H1 (cell line): ENCODE measurements around the gene DDX31. TPM values are rescaled to one million over a fixed set of nuclear protein-coding genes. Genes with fewer than 3 reads are reported as not detected.

Source experiments
- CTCF ChIA-PET: fragments of 300-600 bp; sonication (Branson Sonifier 250); formaldehyde crosslinking; loops from one replicate; lab custom pipeline; 2021; ENCODE audit not compliant: partially characterized antibody; lab: Charles Lee
- POLR2A ChIA-PET: fragments of 300-600 bp; sonication (Branson Sonifier 250); formaldehyde crosslinking; loops from one replicate; lab custom pipeline; 2021; ENCODE audit warnings: inconsistent platforms; ENCODE audit not compliant: partially characterized antibody; lab: Charles Lee
- DNase-seq, 2 experiments: peaks; one replicate each; pipeline versions ENCODE4 v3.0.0 to v3.0.0-alpha.2; 2010 to 2022; ENCODE audit warnings: low spot score in 2 of 2, low read depth in 1 of 2, mixed read lengths in 1 of 2
- FAIRE-seq: peaks from 2 replicates; lab custom pipeline; 2011; peaks lifted over from hg19 to GRCh38; lab: Jason Lieb, UNC
- H2AFZ ChIP-seq: 2 replicates; pipeline ENCODE4 v1.8.1; 2012; ENCODE audit warnings: low read length, inconsistent platforms
- H2AK5ac ChIP-seq: 2 replicates; pipeline ENCODE4 v1.6.1; 2013; ENCODE audit warnings: low read depth, low read length
- H2BK120ac ChIP-seq: replicated peaks from 2 replicates; pipeline ENCODE3; 2013; ENCODE audit warnings: low read depth, low read length, inconsistent platforms
- H2BK12ac ChIP-seq: 2 replicates; pipeline ENCODE4 v1.6.1; 2013; ENCODE audit warnings: low read depth, low read length
- H2BK15ac ChIP-seq: 2 replicates; pipeline ENCODE4 v1.6.1; 2013; ENCODE audit warnings: low read length
- H2BK20ac ChIP-seq: 2 replicates; pipeline ENCODE4 v1.6.1; 2013; ENCODE audit warnings: low read length
- H2BK5ac ChIP-seq: 2 replicates; pipeline ENCODE4 v1.6.1; 2013; ENCODE audit warnings: low read depth, low read length
- H3K14ac ChIP-seq: 2 replicates; pipeline ENCODE4 v1.6.1; 2013; ENCODE audit warnings: inconsistent platforms; ENCODE audit not compliant: insufficient read length
- H3K18ac ChIP-seq: 2 replicates; pipeline ENCODE4 v1.6.1; 2013; ENCODE audit warnings: low read length; ENCODE audit errors: extremely low read depth
- H3K23ac ChIP-seq: 2 replicates; pipeline ENCODE4 v1.6.1; 2013; ENCODE audit warnings: inconsistent platforms; ENCODE audit not compliant: insufficient read length
- H3K23me2 ChIP-seq: 2 replicates; pipeline ENCODE4 v1.6.1; 2013; ENCODE audit warnings: low read depth, low read length
- H3K27ac ChIP-seq: 2 replicates; pipeline ENCODE4 v1.6.1; 2011; ENCODE audit warnings: low read depth, low read length, inconsistent platforms
- H3K27me3 ChIP-seq, 4 experiments: replicated peaks in 1 of 4; 1 replicate in 1 of 4; 2 replicates in 3 of 4; pipeline versions ENCODE4 v1.6.1 to v1.8.1; 2011 to 2013; ENCODE audit warnings: low read length in 3 of 4, mild to moderate bottlenecking in 3 of 4, inconsistent platforms in 2 of 4, mixed read lengths in 2 of 4, moderate library complexity in 1 of 4; ENCODE audit not compliant: control insufficient read depth in 3 of 4, insufficient read depth in 3 of 4; ENCODE audit errors: extremely low read depth in 1 of 4
- H3K36me3 ChIP-seq, 4 experiments: 2 replicates each; pipeline versions ENCODE4 v1.6.1 to v1.8.1; 2011 to 2013; ENCODE audit warnings: mild to moderate bottlenecking in 4 of 4, low read length in 3 of 4, moderate library complexity in 2 of 4, control low read depth in 1 of 4, inconsistent platforms in 1 of 4; ENCODE audit not compliant: insufficient read depth in 4 of 4, control insufficient read depth in 2 of 4
- H3K4ac ChIP-seq: replicated peaks from 2 replicates; pipeline ENCODE3; 2013; ENCODE audit warnings: low read length, low read depth, mixed read lengths, inconsistent platforms; ENCODE audit not compliant: insufficient read length
- H3K4me1 ChIP-seq, 4 experiments: replicated peaks in 1 of 4; 1 replicate in 1 of 4; 2 replicates in 3 of 4; pipeline versions ENCODE4 v1.6.1 to v1.8.1; 2011 to 2013; ENCODE audit warnings: low read length in 3 of 4, inconsistent platforms in 2 of 4, mixed read lengths in 1 of 4; ENCODE audit not compliant: insufficient read depth in 4 of 4, control insufficient read depth in 3 of 4
- H3K4me2 ChIP-seq, 2 experiments: 2 replicates each; pipeline versions ENCODE4 v1.6.1 to v1.8.1; 2011 to 2013; ENCODE audit warnings: low read depth in 2 of 2, low read length in 2 of 2, control low read depth in 1 of 2, inconsistent platforms in 1 of 2, mild to moderate bottlenecking in 1 of 2; ENCODE audit not compliant: insufficient read depth in 1 of 2
- H3K4me3 ChIP-seq, 4 experiments: fragments of 200-600, 300-600 bp in 1 of 4; sonication (generic), shearing (Covaris generic), sonication (Bioruptor Twin) in 1 of 4; 2 replicates each; pipeline versions ENCODE4 v1.5.1 to v1.8.1; 2011 to 2016; ENCODE audit warnings: low read length in 4 of 4, low read depth in 3 of 4, control low read depth in 2 of 4, inconsistent platforms in 2 of 4, mild to moderate bottlenecking in 2 of 4, mixed read lengths in 1 of 4, moderate library complexity in 1 of 4; ENCODE audit not compliant: insufficient read depth in 2 of 4; ENCODE audit errors: extremely low read depth in 1 of 4
- H3K56ac ChIP-seq: replicated peaks from 2 replicates; pipeline ENCODE3; 2013; ENCODE audit warnings: low read depth, mild to moderate bottlenecking, mixed read lengths, low read length, inconsistent platforms; ENCODE audit not compliant: insufficient read length
- H3K79me1 ChIP-seq: 2 replicates; pipeline ENCODE4 v1.6.1; 2013; ENCODE audit warnings: low read depth, low read length, control low read depth
- H3K79me2 ChIP-seq, 2 experiments: 2 replicates each; pipeline versions ENCODE4 v1.6.1 to v1.8.1; 2012 to 2013; ENCODE audit warnings: low read length in 2 of 2, mild to moderate bottlenecking in 2 of 2, inconsistent platforms in 1 of 2; ENCODE audit not compliant: insufficient read depth in 2 of 2, control insufficient read depth in 1 of 2
- H3K9ac ChIP-seq, 4 experiments: replicated peaks in 1 of 4; 1 replicate in 1 of 4; 2 replicates in 3 of 4; pipeline versions ENCODE4 v1.6.1 to v1.8.1; 2011 to 2013; ENCODE audit warnings: low read depth in 3 of 4, low read length in 3 of 4, control low read depth in 2 of 4, mild to moderate bottlenecking in 2 of 4, moderate library complexity in 2 of 4, inconsistent platforms in 1 of 4; ENCODE audit errors: extremely low read depth in 1 of 4
- H3K9me3 ChIP-seq, 2 experiments: 2 replicates each; pipeline versions ENCODE4 v1.6.1 to v1.8.1; 2012 to 2013; ENCODE audit warnings: mild to moderate bottlenecking in 2 of 2, moderate library complexity in 2 of 2, control low read depth in 1 of 2, inconsistent platforms in 1 of 2, low read depth in 1 of 2, low read length in 1 of 2, mixed read lengths in 1 of 2; ENCODE audit not compliant: insufficient read depth in 2 of 2
- H4K20me1 ChIP-seq, 2 experiments: replicated peaks in 1 of 2; 2 replicates each; pipeline versions ENCODE3 to v1.8.1; 2011 to 2013; ENCODE audit warnings: inconsistent platforms in 2 of 2, low read length in 2 of 2, mild to moderate bottlenecking in 1 of 2; ENCODE audit not compliant: insufficient read depth in 2 of 2, control insufficient read depth in 1 of 2
- H4K5ac ChIP-seq: 2 replicates; pipeline ENCODE4 v1.6.1; 2013; ENCODE audit warnings: low read length, low read depth, mixed read lengths, inconsistent platforms; ENCODE audit not compliant: insufficient read length
- H4K8ac ChIP-seq: 2 replicates; pipeline ENCODE4 v1.8.0; 2013; ENCODE audit warnings: mild to moderate bottlenecking, moderate library complexity, low read length, inconsistent platforms; ENCODE audit not compliant: insufficient read depth; ENCODE audit errors: extremely low read depth
- H4K91ac ChIP-seq: replicated peaks from 2 replicates; pipeline ENCODE3; 2013; ENCODE audit warnings: low read length, mixed read lengths, inconsistent platforms; ENCODE audit not compliant: insufficient read length
- ASH2L ChIP-seq: fragments of 200-600, 300-600 bp; sonication (generic); IDR thresholded peaks from one replicate; pipeline ENCODE4 v1.7.1; 2017; ENCODE audit warnings: low read length
- BRCA1 ChIP-seq: IDR thresholded peaks from 2 replicates; pipeline ENCODE4 v1.6.1; 2012; ENCODE audit warnings: low read depth, low read length, improper control_type of control experiment
- CBX5 ChIP-seq: fragments of 300-800, 300-1000 bp; sonication (generic); IDR thresholded peaks from 2 replicates; pipeline ENCODE4 v1.7.1; 2016; ENCODE audit warnings: antibody characterized with exemption, low read length, low read depth
- CBX8 ChIP-seq: fragments of 300-800, 300-1000 bp; sonication (generic); IDR thresholded peaks from 2 replicates; pipeline ENCODE4 v1.7.1; 2016; ENCODE audit warnings: low read depth, low read length, borderline replicate concordance
- CEBPB ChIP-seq: IDR thresholded peaks from 2 replicates; pipeline ENCODE4 v1.6.1; 2012; ENCODE audit warnings: low read depth, low read length
- EGR1 ChIP-seq: IDR thresholded peaks from 2 replicates; pipeline ENCODE4 v1.6.1; 2011; ENCODE audit warnings: low read depth, low read length, borderline replicate concordance
- HDAC6 ChIP-seq: IDR thresholded peaks from one replicate; pipeline ENCODE4 v1.7.1; 2012; ENCODE audit warnings: low read depth, mild to moderate bottlenecking, inconsistent platforms, low read length, moderate library complexity
- JUND ChIP-seq: IDR thresholded peaks from 2 replicates; pipeline ENCODE4 v1.6.1; 2011; ENCODE audit warnings: mild to moderate bottlenecking, improper control_type of control experiment, low read length
- KDM4A ChIP-seq: IDR thresholded peaks from one replicate; pipeline ENCODE4 v1.7.1; 2012; ENCODE audit warnings: low read depth, mild to moderate bottlenecking, moderate library complexity, low read length, inconsistent platforms; ENCODE audit not compliant: severe bottlenecking
- KDM5A ChIP-seq: fragments of 200-600 bp; IDR thresholded peaks from 2 replicates; pipeline ENCODE4 v1.7.1; 2012; ENCODE audit warnings: mild to moderate bottlenecking, low read length, inconsistent platforms, mixed read lengths
- MAFK ChIP-seq: IDR thresholded peaks from 2 replicates; pipeline ENCODE4 v1.6.1; 2012; ENCODE audit warnings: low read depth, mild to moderate bottlenecking, improper control_type of control experiment, low read length
- RBBP5 ChIP-seq: IDR thresholded peaks from 2 replicates; pipeline ENCODE4 v1.7.1; 2012; ENCODE audit warnings: low read depth, mild to moderate bottlenecking, inconsistent platforms, low read length, moderate library complexity, borderline replicate concordance
- SP1 ChIP-seq: IDR thresholded peaks from 2 replicates; pipeline ENCODE4 v1.6.1; 2011; ENCODE audit warnings: low read depth, low read length
- SRF ChIP-seq: IDR thresholded peaks from 2 replicates; pipeline ENCODE4 v1.6.1; 2011; ENCODE audit warnings: mild to moderate bottlenecking, low read depth, low read length, moderate library complexity
- TBP ChIP-seq: IDR thresholded peaks from 2 replicates; pipeline ENCODE4 v1.6.1; 2011; ENCODE audit warnings: low read depth, low read length, improper control_type of control experiment
- TEAD4 ChIP-seq: IDR thresholded peaks from 2 replicates; pipeline ENCODE4 v1.6.1; 2012; ENCODE audit warnings: low read depth, low read length, inconsistent platforms, mixed read lengths
- polyA plus RNA-seq, 7 experiments: library from polyadenylated mRNA; depleted of rRNA in 3 of 7; stranded (reverse) in 5 of 7; unstranded in 2 of 7; fragments of >200 nt in 5 of 7; fragments of 200-250 nt in 2 of 7; gene quantifications; 1 replicate in 5 of 7; 2 replicates in 1 of 7; 4 replicates in 1 of 7; pipeline versions ENCODE4 v1.2.1 to v1.2.3, GENCODE V29; 2011 to 2013; ENCODE audit warnings: missing spikeins in 2 of 7, mixed read lengths in 2 of 7
- total RNA-seq: library from RNA; stranded (reverse); fragmentation: NEBNext Ultra II Directional; extraction: Animal tissue kit (Norgen Biotek cat#: 25700); gene quantifications from 2 replicates; pipeline ENCODE4 v1.2.1, GENCODE V29; 2021

DDX31 gene
- total and polyA plus RNA-seq, 2 of the 8 experiments (the other 6 are each of a cell fraction or from before 2014, with no cell fraction given), result 9.5 to 23.7 TPM

DNA sequence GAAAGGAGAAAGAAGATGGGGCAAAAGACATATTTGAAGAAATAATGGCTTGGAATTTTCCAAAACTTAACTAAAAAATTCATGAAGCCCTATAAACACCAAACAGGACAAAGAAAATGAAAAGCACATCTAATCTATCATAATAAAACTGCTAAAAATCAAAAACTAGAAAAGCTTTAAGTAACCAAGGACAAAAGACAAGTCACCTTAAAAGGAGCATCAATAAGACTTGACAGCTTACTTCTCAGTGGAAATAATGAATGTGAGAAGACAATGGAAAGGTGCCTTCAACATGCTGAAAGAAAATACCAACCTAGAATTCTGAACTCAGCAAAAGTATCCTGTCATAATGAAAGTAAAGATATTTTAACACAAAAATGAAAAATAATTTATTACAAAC is 27.4 kb upstream of the DDX31 start:
- FAIRE-seq (no peak), DNase-seq (no peak)
- Histone ChIP-seq H4K5ac (no peak overlapping the region), H3K27ac (no peak overlapping the region), H3K36me3 (no peaks in the 10 kb centered on the region), H3K79me2 (no peaks in the 10 kb centered on the region), H3K23ac (no peak overlapping the region), H2BK15ac (no peak overlapping the region), H3K4me2 (no peak overlapping the region), H2BK12ac (no peak overlapping the region), H2BK5ac (no peak overlapping the region), H2BK120ac (no peak overlapping the region), H3K79me1 (no peaks in the 10 kb centered on the region), H3K23me2 (no peaks in the 10 kb centered on the region), H2BK20ac (no peak overlapping the region), H4K20me1 (no peaks in the 10 kb centered on the region), H3K9me3 (peaks cover 4 to 30% of the 10 kb centered on the region in 2 experiments), H3K18ac (no peak overlapping the region), H3K14ac (no peak overlapping the region), H3K9ac (no peak overlapping the region), H3K4me3 (no peak overlapping the region), H3K4ac (no peak overlapping the region), H3K4me1 (no peaks in the 10 kb centered on the region), H3K27me3 (no peaks in the 10 kb centered on the region), H4K91ac (no peak overlapping the region), H4K8ac (no peak overlapping the region), H2AK5ac (no peak overlapping the region), H2AFZ (no peak overlapping the region), H3K56ac (no peak overlapping the region)
- TF ChIP-seq RBBP5 (no peak), TBP (no peak), CBX5 (no peak), KDM4A (no peak), ASH2L (no peak), CEBPB (no peak), JUND (no peak), SP1 (no peak), KDM5A (no peak), CBX8 (no peak), BRCA1 (no peak), SRF (no peak), MAFK (no peak), EGR1 (no peak), TEAD4 (no peak), HDAC6 (no peak)
- ChIA-PET POLR2A (no interaction called here), CTCF (interaction anchor here (1.4 kb wide), 1 partner anchor 102 kb away, joined by 7 read pairs; no protein-coding TSS in a partner anchor)
